HCT116 (cell line): Measurements from ENCODE around the gene ACTN1.

Experiments used
- CTCF ChIP-seq, 3 experiments: fragments of 200-600 bp in 1 of 3; sonication (generic) in 1 of 3; IDR thresholded peaks in 2 of 3; conservative IDR thresholded peaks in 1 of 3; 2 replicates each; pipeline ENCODE4 v1.5.1; 2012 to 2017; ENCODE audit warnings: low read depth in 2 of 3, low read length in 2 of 3, antibody characterized with exemption in 1 of 3, borderline replicate concordance in 1 of 3, control low read depth in 1 of 3, mild to moderate bottlenecking in 1 of 3, mixed read lengths in 1 of 3, mixed run types in 1 of 3, moderate library complexity in 1 of 3; ENCODE audit not compliant: insufficient read depth in 1 of 3
- EZH2 ChIP-seq: fragments of 200-600 bp; sonication (generic); IDR thresholded peaks from 2 replicates; pipeline ENCODE4 v1.6.1; 2017; ENCODE audit warnings: antibody characterized with exemption, mixed run types
- EZH2phosphoT487 ChIP-seq: fragments of 200-600 bp; IDR thresholded peaks from 2 replicates; pipeline ENCODE4 v1.6.1; 2018; ENCODE audit warnings: antibody characterized with exemption, borderline replicate concordance
- MAX ChIP-seq: IDR thresholded peaks from 2 replicates; pipeline ENCODE4 v1.6.1; 2012
- POLR2A ChIP-seq: IDR thresholded peaks from 2 replicates; pipeline ENCODE4 v1.7.0; 2011; ENCODE audit warnings: borderline replicate concordance; ENCODE audit not compliant: insufficient read depth, insufficient read length; ENCODE audit errors: extremely low read depth
- TCF7L2 ChIP-seq: IDR thresholded peaks from 2 replicates; pipeline ENCODE4 v1.7.0; 2011; ENCODE audit warnings: borderline replicate concordance, inconsistent platforms; ENCODE audit not compliant: insufficient read depth, insufficient read length; ENCODE audit errors: extremely low read depth
- ZFX ChIP-seq: fragments of 450-650 bp; IDR thresholded peaks from 2 replicates; pipeline ENCODE4 v1.6.1; 2017

GRCh38 chr14:68960123-68960522 lies 19.0 kb downstream of the ACTN1 start:
- no peak for TF ChIP-seq EZH2
- TF ChIP-seq CTCF (IDR thresholded peaks at IDR 0.05 in 2 of 3, conservative IDR thresholded peaks at IDR 0.05 in 1 of 3; ENCODE audit: borderline replicate concordance in 1 of 3, insufficient read depth in 1 of 3, low read depth in 2 of 3, low read length in 2 of 3), result no peak
- no peak for TF ChIP-seq EZH2phosphoT487
- no peak for TF ChIP-seq MAX
- TF ChIP-seq TCF7L2, result no peak
- TF ChIP-seq ZFX, result no peak
- no peak for TF ChIP-seq POLR2A
